Measurements from ENCODE around the gene DNAJC11.

DNAJC11 gene

GRCh38 chr1:6591644-6592043, 110.0 kb downstream of the DNAJC11 start:
- Histone ChIP-seq H3K79me2 (peaks cover 2% of the 10 kb centered on the region), H3K27me3 (ENCODE audit: control insufficient read depth, insufficient read depth, low read length) (no peaks in the 10 kb centered on the region), H3K27ac (no peak overlapping the region), H3K4me2 (ENCODE audit: low read length) (no peak overlapping the region), H2AFZ (no peak overlapping the region), H3K36me3 (ENCODE audit: control insufficient read depth, insufficient read depth, low read length) (no peaks in the 10 kb centered on the region), H3K9ac (no peak overlapping the region), H3K4me3 (ENCODE audit: low read depth, low read length) (no peak overlapping the region), H3K4me1 (no peaks in the 10 kb centered on the region), H3K9me3 (ENCODE audit: control insufficient read depth, low read length) (no peaks in the 10 kb centered on the region)
- TF ChIP-seq CTCF (IDR thresholded peaks at IDR 0.05): no peak

GRCh38 chr1:6591222-6591621, 110.4 kb downstream of the DNAJC11 start:
- Histone ChIP-seq H3K36me3 (ENCODE audit: control insufficient read depth, insufficient read depth, low read length) (no peaks in the 10 kb centered on the region), H3K4me1 (no peaks in the 10 kb centered on the region), H3K4me3 (ENCODE audit: low read depth, low read length) (no peak overlapping the region)

GRCh38 chr1:6590046-6590445, 111.6 kb downstream of the DNAJC11 start:
- Histone ChIP-seq H3K9me3 (ENCODE audit: control insufficient read depth, low read length) (no peaks in the 10 kb centered on the region), H2AFZ (no peak overlapping the region), H3K4me3 (ENCODE audit: low read depth, low read length) (no peak overlapping the region), H3K4me1 (no peaks in the 10 kb centered on the region), H3K27me3 (ENCODE audit: control insufficient read depth, insufficient read depth, low read length) (no peaks in the 10 kb centered on the region), H3K27ac (no peak overlapping the region), H3K9ac (no peak overlapping the region), H3K4me2 (ENCODE audit: low read length) (no peak overlapping the region), H3K79me2 (no peaks in the 10 kb centered on the region), H3K36me3 (ENCODE audit: control insufficient read depth, insufficient read depth, low read length) (no peaks in the 10 kb centered on the region)
- TF ChIP-seq CTCF (IDR thresholded peaks at IDR 0.05): no peak

More at GRCh38 chr1:6591222-6591621, 110.4 kb downstream of the DNAJC11 start:
- Histone ChIP-seq H3K9me3 (ENCODE audit: control insufficient read depth, low read length) (no peaks in the 10 kb centered on the region), H3K27ac (no peak overlapping the region), H3K79me2 (peaks cover 2% of the 10 kb centered on the region), H2AFZ (no peak overlapping the region), H3K4me2 (ENCODE audit: low read length) (no peak overlapping the region), H3K9ac (no peak overlapping the region), H3K27me3 (ENCODE audit: control insufficient read depth, insufficient read depth, low read length) (no peaks in the 10 kb centered on the region)
- TF ChIP-seq CTCF (IDR thresholded peaks at IDR 0.05): no peak

GRCh38 chr1:6588893-6589520, 112.6 kb downstream of the DNAJC11 start:
- no peaks in the 10 kb centered on the region for H3K27me3 ChIP-seq (ENCODE audit: control insufficient read depth, insufficient read depth, low read length)
- no peaks in the 10 kb centered on the region for H3K36me3 ChIP-seq (ENCODE audit: control insufficient read depth, insufficient read depth, low read length)
- no peaks in the 10 kb centered on the region for H3K79me2 ChIP-seq
- no peak overlapping the region for H2AFZ ChIP-seq
- no peak overlapping the region for H3K27ac ChIP-seq
- peaks cover 2% of the 10 kb centered on the region for H3K4me1 ChIP-seq
- no peaks in the 10 kb centered on the region for H3K9me3 ChIP-seq (ENCODE audit: control insufficient read depth, low read length)
- H3K4me2 ChIP-seq (ENCODE audit: low read length): no peak overlapping the region
- H3K4me3 ChIP-seq (ENCODE audit: low read depth, low read length): no peak overlapping the region
- no peak for TF ChIP-seq CTCF (IDR thresholded peaks at IDR 0.05)
- no peak overlapping the region for H3K9ac ChIP-seq
